C4-2B (cell line): Measurements from ENCODE around the gene HLA-DMA.

ENCODE experiments used
- H3K27ac ChIP-seq: fragments of 450-650 bp; 2 replicates; pipeline ENCODE4 v1.5.1; 2017
- ZFX ChIP-seq: fragments of 450-650 bp; IDR thresholded peaks from 2 replicates; pipeline ENCODE4 v1.6.1; 2017
- TF ChIP-seq, protein P1 (sequence below): fragments of 450-650 bp; conservative IDR thresholded peaks from 2 replicates; pipeline ENCODE4 v1.5.1; 2017; ENCODE audit warnings: mild to moderate bottlenecking

HLA-DMA gene

DNA sequence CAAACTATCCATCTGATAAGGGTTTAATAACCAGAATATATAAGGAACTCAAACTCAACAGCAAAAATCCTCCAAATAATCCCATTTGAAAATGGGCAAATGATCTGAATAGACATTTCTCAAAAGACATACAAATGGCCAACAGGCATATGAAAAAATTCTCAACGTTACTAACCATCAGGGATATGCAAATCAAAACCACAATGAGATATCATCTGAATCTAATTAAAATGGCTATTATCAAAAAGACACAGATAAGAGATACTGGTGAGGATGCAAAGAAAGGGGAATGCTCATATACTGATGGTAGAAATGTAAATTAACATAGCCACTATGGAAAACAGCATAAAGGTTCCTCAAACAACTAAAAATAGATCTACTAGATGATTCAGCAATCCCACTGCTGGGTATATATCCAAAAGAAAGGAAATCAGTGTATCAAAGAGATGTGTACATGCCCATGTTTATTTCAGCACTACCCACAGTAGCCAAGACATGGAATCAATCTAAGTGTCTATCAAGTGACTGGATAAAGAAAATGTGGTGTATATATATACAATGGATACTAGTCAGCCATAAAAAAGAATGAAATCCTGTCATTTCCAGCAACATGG is 9.4 kb upstream of the HLA-DMA start:
- no peak overlapping the region for H3K27ac ChIP-seq
- TF ChIP-seq ZFX: no peak
- TF ChIP-seq, protein P1, sequence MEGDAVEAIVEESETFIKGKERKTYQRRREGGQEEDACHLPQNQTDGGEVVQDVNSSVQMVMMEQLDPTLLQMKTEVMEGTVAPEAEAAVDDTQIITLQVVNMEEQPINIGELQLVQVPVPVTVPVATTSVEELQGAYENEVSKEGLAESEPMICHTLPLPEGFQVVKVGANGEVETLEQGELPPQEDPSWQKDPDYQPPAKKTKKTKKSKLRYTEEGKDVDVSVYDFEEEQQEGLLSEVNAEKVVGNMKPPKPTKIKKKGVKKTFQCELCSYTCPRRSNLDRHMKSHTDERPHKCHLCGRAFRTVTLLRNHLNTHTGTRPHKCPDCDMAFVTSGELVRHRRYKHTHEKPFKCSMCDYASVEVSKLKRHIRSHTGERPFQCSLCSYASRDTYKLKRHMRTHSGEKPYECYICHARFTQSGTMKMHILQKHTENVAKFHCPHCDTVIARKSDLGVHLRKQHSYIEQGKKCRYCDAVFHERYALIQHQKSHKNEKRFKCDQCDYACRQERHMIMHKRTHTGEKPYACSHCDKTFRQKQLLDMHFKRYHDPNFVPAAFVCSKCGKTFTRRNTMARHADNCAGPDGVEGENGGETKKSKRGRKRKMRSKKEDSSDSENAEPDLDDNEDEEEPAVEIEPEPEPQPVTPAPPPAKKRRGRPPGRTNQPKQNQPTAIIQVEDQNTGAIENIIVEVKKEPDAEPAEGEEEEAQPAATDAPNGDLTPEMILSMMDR: no peak

DNA sequence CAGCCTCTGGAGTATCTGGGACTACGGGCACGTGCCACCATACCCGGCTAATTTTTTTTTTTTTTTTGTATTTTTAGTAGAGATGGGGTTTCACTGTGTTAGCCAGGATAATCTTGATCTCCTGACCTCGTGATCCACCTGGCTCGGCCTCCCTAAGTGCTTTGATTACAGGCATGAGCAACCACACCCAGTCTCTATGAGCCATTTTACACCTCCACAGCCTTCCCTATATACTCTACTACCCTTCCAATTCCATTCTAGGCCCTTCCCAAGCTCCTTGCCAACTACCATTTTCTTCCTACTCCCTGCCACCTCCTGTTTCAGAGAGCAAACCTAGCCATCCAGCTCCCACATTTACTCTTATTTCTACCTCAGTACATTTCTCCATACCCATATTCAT is 7.7 kb upstream of the HLA-DMA start:
- H3K27ac ChIP-seq: no peak overlapping the region
- no peak for TF ChIP-seq ZFX
- TF ChIP-seq, protein P1: no peak

DNA sequence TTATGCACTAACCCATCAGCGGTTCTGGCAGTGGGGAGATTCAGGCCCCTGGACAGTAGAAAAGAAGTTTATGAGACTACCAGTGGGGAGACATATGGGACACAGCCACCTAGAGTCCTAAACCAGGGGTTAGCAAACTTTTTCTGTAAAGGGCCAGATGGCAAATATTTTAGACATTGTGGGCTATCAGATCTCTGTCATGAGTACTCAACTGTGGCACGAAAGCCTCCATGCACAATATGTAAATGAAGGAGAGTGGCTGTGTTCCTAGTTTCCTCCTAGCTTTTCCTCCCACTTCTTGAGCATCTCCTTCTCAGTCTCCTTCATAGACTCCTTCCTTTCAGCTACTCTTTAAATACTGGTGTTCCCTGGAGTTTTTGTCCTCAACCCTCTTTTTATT is 3.3 kb upstream of the HLA-DMA start:
- H3K27ac ChIP-seq: no peak overlapping the region
- TF ChIP-seq, protein P1: no peak
- TF ChIP-seq ZFX: no peak

DNA sequence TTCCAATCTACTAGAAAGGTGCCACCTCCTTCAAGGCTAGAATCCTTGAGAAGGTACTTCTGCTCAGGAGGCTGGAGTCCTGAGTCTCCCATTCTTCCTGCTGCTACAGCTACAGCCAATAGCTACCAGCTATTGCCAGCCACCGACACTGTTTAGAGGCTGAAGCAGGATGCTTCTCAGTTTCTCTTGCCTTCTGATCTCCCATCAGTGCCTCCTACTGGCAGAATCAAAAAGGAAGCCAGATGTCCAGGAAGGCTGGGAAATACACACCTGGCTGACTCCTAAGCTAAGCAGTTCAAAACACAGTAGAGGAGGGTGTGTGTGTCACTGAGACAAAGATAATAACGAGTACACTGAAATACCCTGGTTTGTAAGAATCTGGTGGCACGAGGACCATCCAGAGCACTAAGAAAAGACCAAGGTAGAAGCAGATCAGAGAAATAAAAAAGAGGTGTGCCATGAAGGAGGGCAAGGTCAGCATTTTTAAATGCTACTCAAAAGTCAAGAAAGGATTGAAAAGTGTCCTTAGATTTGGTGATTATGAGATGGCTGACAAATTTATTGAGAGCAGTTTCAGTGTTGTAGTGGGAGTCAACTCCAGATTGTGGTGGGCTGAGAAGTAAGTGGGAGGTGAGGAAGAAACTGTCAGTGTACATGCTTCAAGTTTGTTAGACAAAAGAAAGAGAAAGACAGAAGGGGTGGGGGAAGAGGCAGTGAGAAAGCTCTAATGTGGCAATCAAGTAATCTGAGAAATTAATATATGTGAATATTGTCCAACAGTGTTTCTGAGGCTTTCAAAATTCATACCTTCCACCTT is 2.3 kb upstream of the HLA-DMA start:
- no peak overlapping the region for H3K27ac ChIP-seq
- TF ChIP-seq, protein P1: peak; percentile 37
- no peak for TF ChIP-seq ZFX

DNA sequence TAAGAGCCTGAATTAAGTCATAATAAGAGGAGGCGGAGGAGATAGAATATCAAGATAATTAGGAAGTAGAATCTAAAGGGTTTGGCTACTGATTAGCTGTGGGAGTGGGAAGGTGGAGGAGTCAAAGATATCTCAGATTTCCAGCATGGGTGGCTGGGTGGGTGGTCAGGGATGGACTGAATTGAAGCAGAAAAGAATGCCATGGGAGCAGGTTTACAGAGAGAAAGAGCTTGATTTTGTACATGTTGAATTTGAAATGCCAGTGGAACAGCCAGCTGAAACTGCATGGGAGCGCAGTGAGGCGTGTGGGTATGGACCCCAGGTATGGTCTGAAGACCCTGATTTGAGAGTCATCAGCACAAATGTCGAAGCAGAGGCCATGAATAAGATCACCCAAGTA is 1.4 kb upstream of the HLA-DMA start:
- no peak overlapping the region for H3K27ac ChIP-seq

DNA sequence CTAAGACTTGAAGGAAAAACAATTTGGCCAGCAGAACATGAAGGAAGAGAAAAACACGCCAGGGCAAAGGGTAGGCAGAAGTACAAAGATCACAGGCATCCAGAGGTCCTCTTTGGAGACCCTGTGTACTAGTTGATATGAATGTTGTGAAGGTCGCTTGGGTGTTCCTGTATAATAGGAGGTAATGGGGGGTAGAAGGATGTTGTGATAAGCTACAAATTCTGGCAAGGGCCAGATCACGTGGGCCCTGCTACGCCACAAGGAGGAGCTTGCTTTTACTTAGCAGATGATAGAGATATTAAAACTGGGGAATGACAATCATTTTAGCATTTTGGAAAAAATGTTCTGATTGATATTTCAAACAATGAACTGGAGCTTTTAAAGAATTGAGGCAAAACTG is 878 bp upstream of the HLA-DMA start:
- H3K27ac ChIP-seq: no peak overlapping the region
- TF ChIP-seq, protein P1: no peak
- TF ChIP-seq ZFX: no peak

More for the DNA sequence above, 1.4 kb upstream of the HLA-DMA start:
- no peak for TF ChIP-seq ZFX
- TF ChIP-seq, protein P1: no peak

DNA sequence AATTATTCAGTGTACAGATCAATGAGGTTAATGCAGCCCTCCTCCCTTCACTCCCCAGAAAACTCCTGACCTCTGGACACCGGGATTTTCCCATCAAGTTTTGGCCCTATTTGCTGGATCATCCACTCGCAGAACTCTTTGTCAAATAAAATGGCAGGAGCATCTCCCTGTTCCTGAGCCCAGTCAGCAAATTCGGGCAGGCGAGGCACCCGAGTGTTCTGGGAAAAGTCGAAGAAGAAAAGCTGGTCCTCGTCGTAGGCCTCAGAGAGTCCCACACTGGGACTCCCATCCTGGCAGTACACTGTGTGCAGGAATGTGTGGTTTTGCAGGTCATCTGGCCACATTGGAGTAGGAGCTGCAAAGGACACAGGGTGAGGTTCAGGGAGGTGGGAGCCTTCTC is 2.4 kb downstream of the HLA-DMA start:
- no peak for TF ChIP-seq ZFX
- TF ChIP-seq, protein P1: no peak
- H3K27ac ChIP-seq: no peak overlapping the region
